ENCODE results near the gene VGLL3.
"Not testable (repeated sequence)": the region's sequence is repeated elsewhere in the genome, so short reads cannot be mapped to it uniquely, and the experiment has no call there.

The VGLL3 gene

DNA sequence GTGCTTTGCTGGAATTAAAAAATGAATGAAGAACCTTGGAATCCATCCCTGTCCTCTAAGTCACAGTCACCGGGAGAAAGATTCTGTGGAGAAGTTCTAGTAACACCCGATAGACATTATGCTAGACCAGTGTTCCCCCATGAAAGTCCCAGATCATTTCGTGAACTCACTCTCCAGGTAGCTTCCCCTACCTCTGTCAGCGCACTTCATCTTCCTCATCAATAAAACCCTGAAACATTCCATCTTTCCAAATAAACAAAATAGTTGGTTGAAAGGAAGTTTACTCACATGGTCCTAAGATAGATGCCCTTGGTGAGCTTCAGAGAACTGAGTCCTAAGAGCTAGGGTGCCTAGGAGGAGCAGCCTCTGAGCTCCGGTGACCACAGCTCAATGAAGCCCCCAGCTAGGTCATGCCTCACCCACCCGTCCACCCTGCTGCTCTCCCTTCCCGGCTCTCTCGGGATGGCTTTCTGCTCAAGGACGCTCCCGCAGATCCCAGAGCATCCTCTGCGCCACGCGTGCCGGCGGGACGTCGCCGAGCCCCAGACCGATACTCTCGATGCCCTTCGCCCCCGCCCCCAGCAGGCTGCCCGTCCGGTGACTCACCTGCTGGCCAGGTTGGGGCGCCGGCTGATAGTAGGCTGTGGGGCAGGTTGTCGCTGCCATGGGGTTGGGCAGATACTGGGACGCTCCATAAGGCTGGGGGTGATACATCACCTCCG is 776 bp downstream of the VGLL3 start:
- DNase-seq (ENCODE audit: low read depth in 2 of 3, low spot score in 1 of 3), result no peak

DNA sequence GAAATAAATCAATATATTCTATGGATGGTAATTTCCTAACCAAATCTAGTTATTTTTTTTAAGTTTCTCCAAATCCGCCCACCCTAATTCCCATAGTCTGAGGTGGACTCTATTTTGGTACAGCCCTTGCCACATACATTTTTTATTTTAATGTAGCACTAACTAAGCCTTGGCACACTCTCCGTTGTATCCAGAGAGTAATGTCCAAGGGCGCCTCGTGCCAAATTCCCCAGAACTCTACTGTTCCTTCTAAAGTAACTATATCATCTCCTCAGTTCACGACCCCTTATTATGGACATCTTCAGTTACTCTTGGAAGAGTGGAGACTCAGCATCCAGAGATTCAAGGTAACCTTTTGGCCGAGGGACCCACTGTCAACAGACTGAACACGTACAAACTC is 1.3 kb downstream of the VGLL3 start:
- DNase-seq (ENCODE audit: low read depth in 2 of 3, low spot score in 1 of 3), result no peak

GRCh38 chr3:86989006-86989405 is 1.9 kb downstream of the VGLL3 start:
- DNase-seq (ENCODE audit: low read depth in 2 of 3, low spot score in 1 of 3), result no peak

DNA sequence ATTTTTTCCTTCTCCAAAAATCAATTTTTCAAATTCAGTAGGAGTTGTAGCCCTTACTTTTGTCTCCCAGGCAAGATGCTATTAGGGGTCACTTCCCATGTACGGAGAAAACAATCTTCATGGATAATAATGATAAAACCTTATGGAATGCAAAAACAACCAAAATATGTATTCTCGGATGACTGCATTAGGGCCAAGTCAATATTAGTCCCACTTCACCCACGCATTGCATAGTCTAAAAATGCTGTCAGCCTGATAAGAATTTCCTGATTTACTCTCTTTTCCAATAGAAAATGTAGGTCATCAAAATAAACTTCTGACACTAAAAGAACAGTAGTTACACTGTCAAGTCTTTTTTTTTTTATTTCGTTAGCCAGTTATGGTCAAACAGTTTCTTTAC is 2.7 kb downstream of the VGLL3 start:
- no peak for DNase-seq (ENCODE audit: low read depth in 2 of 3, low spot score in 1 of 3)

GRCh38 chr3:86987421-86987715 is 3.6 kb downstream of the VGLL3 start:
- no peak for DNase-seq (ENCODE audit: low read depth in 2 of 3, low spot score in 1 of 3)

GRCh38 chr3:86986671-86987420 is 4.1 kb downstream of the VGLL3 start:
- no peak for DNase-seq (ENCODE audit: low read depth in 2 of 3, low spot score in 1 of 3)

- DNase-seq (ENCODE audit: low read depth in 2 of 3, low spot score in 1 of 3), result no peak
Observed at GRCh38 chr3:86985181-86985826, 5.6 kb downstream of the VGLL3 start.

GRCh38 chr3:86984271-86984670 is 6.7 kb downstream of the VGLL3 start:
- DNase-seq (ENCODE audit: low read depth in 2 of 3, low spot score in 1 of 3), result no peak

GRCh38 chr3:86982883-86983282 is 8.1 kb downstream of the VGLL3 start:
- DNase-seq (ENCODE audit: low read depth in 2 of 3, low spot score in 1 of 3), result no peak

DNA sequence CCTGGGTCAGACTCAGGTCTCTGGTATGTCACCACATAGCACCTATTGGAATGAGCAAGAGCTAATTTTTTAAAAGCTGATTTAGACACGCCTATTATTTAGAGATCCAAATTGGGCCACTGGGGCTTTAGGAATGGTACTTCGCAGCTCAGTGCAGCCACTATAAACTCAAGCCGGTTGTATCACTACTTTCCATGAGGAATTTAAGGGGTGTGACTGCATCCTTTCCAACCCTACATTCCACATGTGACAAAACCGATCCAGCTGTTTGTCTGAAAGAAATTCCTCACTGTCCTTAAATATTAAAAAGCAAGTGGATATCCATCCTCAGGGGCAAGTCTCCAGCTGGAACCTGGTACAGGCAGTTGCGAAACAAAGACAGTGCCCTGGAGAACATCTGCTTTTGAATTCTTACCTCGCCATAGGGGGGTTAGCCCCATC is 12.8 kb downstream of the VGLL3 start:
- no peak for DNase-seq (ENCODE audit: low read depth in 2 of 3, low spot score in 1 of 3)

DNA sequence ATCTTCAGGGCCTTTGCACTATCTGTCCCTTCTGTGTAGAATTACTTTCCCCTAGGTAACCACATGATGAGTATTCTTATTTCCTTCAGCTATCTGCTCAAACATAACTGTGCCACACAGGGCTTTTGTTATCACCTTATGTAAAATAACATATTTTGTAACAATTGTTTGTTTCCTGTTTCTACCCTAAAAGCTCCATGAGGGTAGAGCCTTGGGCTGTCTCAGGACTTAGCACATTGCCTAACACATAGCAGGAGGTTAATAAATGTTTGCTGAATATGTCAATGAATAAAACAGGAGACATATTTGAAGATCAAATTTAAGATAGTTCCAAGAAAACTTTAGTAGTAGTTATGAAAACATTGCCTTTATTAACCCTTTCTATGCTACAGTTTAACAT is 14.7 kb downstream of the VGLL3 start:
- DNase-seq (ENCODE audit: low read depth in 2 of 3, low spot score in 1 of 3), result no peak

GRCh38 chr3:86974177-86974576 is 16.8 kb downstream of the VGLL3 start:
- DNase-seq (ENCODE audit: low read depth in 2 of 3, low spot score in 1 of 3), result not testable (repeated sequence)

DNA sequence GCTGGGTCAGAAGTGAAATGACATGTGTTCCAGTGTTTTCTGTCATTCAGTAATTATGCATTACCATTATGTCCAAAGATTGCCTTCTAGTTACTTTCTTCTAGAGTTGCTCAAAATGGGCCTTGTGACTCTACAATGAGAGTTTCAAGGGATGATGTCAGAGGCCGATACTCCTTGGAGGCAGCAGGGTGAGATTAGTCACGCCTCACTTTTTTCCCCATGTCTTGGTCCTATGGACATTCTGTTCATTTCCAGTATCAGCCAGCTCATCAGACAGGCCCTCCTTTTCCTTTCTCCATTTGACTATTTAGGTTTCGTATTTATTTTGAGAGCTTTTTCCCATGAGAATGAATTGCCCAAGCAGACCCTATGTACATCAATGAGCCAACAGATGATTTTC is 17.5 kb downstream of the VGLL3 start:
- no peak for DNase-seq (ENCODE audit: low read depth in 2 of 3, low spot score in 1 of 3)

- peak in 2 of 3 donors; percentile 11 to 18 for DNase-seq (ENCODE audit: low read depth in 2 of 3, low spot score in 1 of 3)
Observed at GRCh38 chr3:86969500-86970189, 21.3 kb downstream of the VGLL3 start.

- DNase-seq (ENCODE audit: low read depth in 2 of 3, low spot score in 1 of 3), result no peak
Observed at GRCh38 chr3:86968244-86968932, 22.6 kb downstream of the VGLL3 start.

- no peak for DNase-seq (ENCODE audit: low read depth in 2 of 3, low spot score in 1 of 3)
Observed at GRCh38 chr3:86967062-86967461, 23.9 kb downstream of the VGLL3 start.

DNA sequence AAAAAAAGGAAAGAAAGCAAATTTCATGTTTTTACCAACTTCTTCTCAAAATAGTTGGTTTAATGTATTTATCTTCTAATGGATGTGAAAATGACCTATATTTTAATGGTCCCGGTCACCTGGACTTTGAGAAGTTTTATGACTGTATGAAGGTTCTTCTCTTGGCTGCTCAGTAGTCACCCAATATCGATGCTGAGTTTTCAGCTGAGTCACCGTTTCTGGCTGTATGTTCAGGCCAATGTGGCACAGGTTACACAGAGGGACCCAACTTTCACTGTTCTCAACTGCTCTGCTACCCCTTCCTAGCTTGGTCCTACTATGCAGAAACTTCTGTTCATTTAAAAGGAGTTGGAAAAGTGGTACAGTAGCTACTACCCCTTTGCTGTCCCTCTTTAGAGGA is 25.8 kb downstream of the VGLL3 start:
- DNase-seq (ENCODE audit: low read depth in 2 of 3, low spot score in 1 of 3), result no peak

DNA sequence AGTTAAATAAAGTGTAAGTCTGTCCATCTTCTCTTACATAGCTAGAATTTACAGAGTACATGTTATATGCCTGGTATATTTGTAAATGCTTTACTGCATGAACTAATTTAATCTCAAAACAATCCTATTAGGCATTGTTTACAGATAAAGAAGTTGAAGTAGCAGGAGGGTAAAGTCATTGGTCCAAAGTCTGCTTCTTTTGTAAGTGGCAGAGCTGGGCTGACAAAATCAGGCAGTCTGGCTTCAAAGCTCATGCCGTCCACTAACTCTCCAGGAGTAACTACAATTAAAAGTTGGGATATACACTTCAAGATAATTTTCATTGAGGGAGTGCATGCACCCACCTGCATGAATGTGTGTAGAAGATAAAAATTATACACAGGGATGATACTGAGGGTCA is 27.3 kb downstream of the VGLL3 start:
- DNase-seq (ENCODE audit: low read depth in 2 of 3, low spot score in 1 of 3), result no peak

- DNase-seq (ENCODE audit: low read depth in 2 of 3, low spot score in 1 of 3), result no peak
Observed at GRCh38 chr3:86961297-86961696, 29.7 kb downstream of the VGLL3 start.

DNA sequence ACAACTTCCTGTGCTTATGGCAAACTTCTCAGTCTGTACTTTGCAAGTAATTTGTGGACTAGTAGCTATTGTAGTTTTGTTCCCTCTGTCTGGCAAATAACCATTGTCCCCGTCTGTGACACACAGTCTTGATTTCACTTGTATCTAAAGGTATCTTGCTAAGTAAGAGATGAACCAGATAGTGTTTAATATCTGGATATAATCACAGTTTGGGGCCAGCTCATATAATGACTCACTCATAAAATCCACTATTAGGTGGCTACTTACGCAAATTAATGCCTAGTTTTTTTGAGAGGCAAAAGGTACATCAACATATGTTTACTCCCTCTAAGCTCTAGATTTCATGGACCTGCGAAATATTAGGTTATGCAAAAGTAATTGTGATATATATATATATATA is 30.4 kb downstream of the VGLL3 start:
- DNase-seq (ENCODE audit: low read depth in 2 of 3, low spot score in 1 of 3), result no peak

- DNase-seq (ENCODE audit: low read depth in 2 of 3, low spot score in 1 of 3), result no peak
Observed at GRCh38 chr3:86958534-86958933, 32.4 kb downstream of the VGLL3 start.
